Stimulated activated CD8-positive, alpha-beta memory T cell treated with anti-CD3 and anti-CD28 coated beads, Interleukin-4, amount 100 ng/mL, for 1 hour (primary cell): Measurements from ENCODE around the gene CAPN2.

Experiments
- DNase-seq, 2 donors: peaks; one replicate each; pipeline ENCODE4 v3.0.0-alpha.2; 2020; ENCODE audit warnings: low read depth in 2 of 2, low spot score in 1 of 2

The CAPN2 gene

DNA sequence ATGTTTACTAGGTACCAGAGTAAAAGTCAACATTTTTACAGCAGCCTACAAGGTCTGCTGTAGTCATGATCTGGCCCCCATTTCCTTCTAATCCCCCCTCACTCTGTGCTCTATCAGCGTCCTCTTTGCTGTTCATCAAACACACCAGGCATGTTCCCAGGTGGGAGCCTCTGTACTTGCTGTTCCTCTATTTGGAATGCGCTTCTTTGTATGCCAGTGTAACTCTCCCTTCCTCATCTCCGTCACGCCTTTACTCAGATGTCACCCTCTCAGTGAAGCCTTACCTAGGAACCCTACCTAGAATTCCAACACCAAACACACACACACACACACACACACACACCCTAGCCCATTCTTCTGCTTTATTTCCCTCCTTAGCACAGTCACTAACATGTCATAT lies 112.4 kb downstream of the CAPN2 start:
- no peak for DNase-seq
